Right ventricle myocardium superior (tissue), 1 donor: ENCODE results near the gene SPTBN2. TPM values are rescaled to one million over a fixed set of nuclear protein-coding genes. Genes with fewer than 3 reads are reported as not detected.
"Not testable (repeated sequence)": the region's sequence is repeated elsewhere in the genome, so short reads cannot be mapped to it uniquely, and the experiment has no call there.

ENCODE experiments used
- ATAC-seq: fragments of 200-7000 bp; cut with Tn5 transposase; one replicate; pipeline ENCODE4 v1.9.1; 2020; ENCODE audit warnings: mild to moderate bottlenecking; ENCODE audit not compliant: poor library complexity
- DNase-seq: peaks from one replicate; pipeline ENCODE4 v3.0.0-alpha.2; 2020
- intact Hi-C: fragments of 100-400 bp; cut with DNase I; formaldehyde crosslinking; loops from one replicate; pipeline ENCODE4 v1.11.2; 2022
- total RNA-seq: library from RNA; stranded (reverse); fragmentation: NEBNext Ultra II Directional; extraction: Animal tissue kit (Norgen Biotek cat#: 25700); gene quantifications from one replicate; pipeline ENCODE4 v1.2.1, GENCODE V29; 2021
- donor health status: DM: no; HTN: yes; CAD: no; lungs with severe emphysema.

Gene SPTBN2
- total RNA-seq, 1 donor from 2014 or later = 1.3 TPM

GRCh38 chr11:66727282-66728037, 1.6 kb downstream of the SPTBN2 start:
- DNase-seq (no peak), ATAC-seq (peak; percentile 58)
- intact Hi-C loops = no loop called here

DNA sequence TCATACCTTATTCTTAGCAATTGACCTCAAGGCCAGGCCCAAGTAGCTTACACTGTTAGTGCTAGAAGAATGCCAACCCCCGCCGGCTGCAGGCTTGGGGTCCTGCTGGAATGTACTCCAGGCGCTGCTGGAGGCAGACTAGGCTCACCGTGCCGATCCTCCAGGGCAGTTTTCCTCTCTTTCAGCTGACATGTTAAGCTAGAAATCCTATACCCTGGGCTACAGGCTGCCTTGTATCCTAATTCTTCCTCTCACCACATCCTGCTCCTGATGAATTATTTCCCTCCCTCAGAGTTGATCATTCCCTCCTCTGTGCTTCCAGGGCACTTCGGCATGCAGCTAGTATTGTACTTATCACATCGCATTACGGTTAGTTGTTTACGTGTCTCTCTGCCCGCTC, 3.4 kb downstream of the SPTBN2 start:
- intact Hi-C loops = no loop called here
- ATAC-seq (no peak), DNase-seq (no peak)

DNA sequence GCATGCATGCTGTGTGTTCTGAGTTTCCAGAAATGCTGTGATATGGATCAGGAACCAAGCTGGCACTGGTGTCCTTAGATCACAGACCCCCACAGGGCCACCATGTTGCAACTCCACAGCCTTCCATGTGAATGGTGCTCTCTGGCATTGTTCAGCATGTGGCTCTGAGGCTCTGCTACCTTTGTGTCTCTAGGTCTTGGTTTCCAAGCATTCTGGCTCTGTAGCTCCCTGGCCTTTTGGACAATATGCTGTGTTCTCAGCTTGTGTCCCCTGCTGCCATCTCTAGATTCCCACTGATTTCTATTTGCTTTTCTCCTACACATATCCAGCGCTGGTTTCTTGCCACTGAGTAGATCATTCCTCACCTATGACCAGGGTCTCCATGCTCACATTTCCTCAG, 3.9 kb downstream of the SPTBN2 start:
- DNase-seq (no peak), ATAC-seq (no peak)
- intact Hi-C loops = no loop called here

GRCh38 chr11:66724167-66724566, 4.8 kb downstream of the SPTBN2 start:
- DNase-seq, intact Hi-C loops, ATAC-seq: not testable (repeated sequence)

GRCh38 chr11:66723693-66724092, 5.3 kb downstream of the SPTBN2 start:
- intact Hi-C loops = no loop called here
- ATAC-seq = no peak
- DNase-seq = no peak

GRCh38 chr11:66722745-66723651, 6.0 kb downstream of the SPTBN2 start:
- intact Hi-C loops = no loop called here
- no peak for DNase-seq

DNA sequence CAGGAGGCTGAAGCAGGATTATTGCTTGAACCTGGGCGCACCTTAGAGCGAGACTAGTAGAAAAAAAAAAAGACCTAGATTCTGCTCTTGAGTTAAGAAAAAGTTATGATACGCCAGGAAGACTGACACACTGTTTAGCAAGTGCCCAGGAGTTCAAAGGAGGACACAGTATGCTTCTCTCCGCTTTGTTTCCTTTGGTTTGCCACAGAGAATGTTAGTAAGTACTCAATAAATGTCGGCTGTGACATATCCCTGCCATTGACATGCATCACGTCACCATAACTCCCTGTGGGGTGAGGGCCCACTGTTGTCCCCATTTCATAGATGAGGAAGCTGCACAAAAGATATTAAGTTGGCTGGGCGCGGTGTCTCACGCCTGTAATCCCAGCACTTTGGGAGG, 7.1 kb downstream of the SPTBN2 start:
- ATAC-seq (no peak), DNase-seq (no peak)
- intact Hi-C loops = no loop called here

More at GRCh38 chr11:66722745-66723651, 6.0 kb downstream of the SPTBN2 start:
- ATAC-seq = no peak

- intact Hi-C loops = no loop called here
- ATAC-seq (no peak), DNase-seq (no peak)
Measured at GRCh38 chr11:66720899-66721470, 8.0 kb downstream of the SPTBN2 start.

- ATAC-seq = no peak
- DNase-seq = no peak
- intact Hi-C loops = no loop called here
Measured at GRCh38 chr11:66720223-66720898, 8.7 kb downstream of the SPTBN2 start.

- no peak for ATAC-seq
- intact Hi-C loops = no loop called here
Measured at GRCh38 chr11:66719111-66719872, 9.7 kb downstream of the SPTBN2 start.

GRCh38 chr11:66718320-66718971, 10.6 kb downstream of the SPTBN2 start:
- no peak for DNase-seq
- ATAC-seq = no peak
- intact Hi-C loops = no loop called here

More at GRCh38 chr11:66719111-66719872, 9.7 kb downstream of the SPTBN2 start:
- DNase-seq = no peak

- ATAC-seq = no peak
- DNase-seq = no peak
- intact Hi-C loops = no loop called here
Measured at GRCh38 chr11:66717925-66718319, 11.1 kb downstream of the SPTBN2 start.

DNA sequence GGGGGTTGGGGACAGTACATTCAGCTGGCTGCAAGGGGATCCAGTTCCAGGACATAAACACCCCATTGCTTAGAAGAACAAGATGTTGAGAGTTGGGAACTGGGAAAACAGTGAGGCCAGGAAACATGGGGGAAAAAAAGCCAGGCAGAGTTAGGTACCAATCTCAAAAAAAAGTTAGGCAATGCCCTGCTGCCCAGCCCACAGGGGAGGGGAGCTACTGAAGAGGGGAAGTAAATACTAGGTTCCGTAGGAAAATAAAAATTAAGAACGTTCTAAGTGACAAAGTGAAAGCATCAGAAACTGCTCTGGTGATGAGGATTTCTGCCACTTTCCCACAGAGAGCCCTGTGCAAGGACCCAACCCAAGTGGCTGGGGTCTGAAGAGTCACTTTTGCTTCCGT, 12.0 kb downstream of the SPTBN2 start:
- intact Hi-C loops = no loop called here
- ATAC-seq (no peak), DNase-seq (no peak)

- no peak for ATAC-seq
- intact Hi-C loops = no loop called here
- DNase-seq = no peak
Measured at GRCh38 chr11:66715346-66716085, 13.5 kb downstream of the SPTBN2 start.

DNA sequence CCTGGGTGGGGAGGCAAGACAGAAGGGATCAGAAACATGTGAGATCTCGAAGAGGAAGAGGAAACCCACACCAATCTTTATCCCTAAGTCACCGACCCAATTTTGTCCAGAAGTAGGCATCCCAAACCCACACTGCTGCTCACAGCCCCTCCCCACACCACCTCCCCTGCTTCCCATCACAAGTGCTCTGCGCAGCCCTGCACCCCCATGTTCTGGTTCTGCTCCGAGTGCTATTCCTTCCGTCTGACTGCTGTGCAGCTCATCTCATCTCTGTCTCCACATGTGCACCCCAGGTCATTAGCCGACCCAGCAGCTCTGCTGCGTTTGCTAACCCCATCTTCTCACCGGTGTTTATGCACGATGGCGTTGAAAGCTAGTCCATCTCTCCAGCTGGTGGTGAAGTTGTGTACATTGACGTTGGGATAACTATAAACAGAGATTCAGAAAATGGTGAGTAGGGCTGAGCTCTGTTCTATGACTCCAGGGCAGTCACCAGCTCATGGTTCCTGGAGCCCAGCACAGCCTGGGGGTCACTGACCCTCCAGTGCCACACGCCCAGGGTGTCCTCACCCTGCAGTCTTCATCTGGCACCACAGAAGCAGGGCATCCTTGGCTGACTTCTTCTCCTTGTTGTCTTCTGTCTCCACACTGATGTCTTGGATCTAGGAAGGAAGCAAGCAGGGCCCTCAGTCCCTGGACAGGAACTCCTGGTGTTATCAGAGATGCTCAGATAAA, 15.1 kb downstream of the SPTBN2 start:
- intact Hi-C loops = no loop called here
- DNase-seq = no peak
- no peak for ATAC-seq

DNA sequence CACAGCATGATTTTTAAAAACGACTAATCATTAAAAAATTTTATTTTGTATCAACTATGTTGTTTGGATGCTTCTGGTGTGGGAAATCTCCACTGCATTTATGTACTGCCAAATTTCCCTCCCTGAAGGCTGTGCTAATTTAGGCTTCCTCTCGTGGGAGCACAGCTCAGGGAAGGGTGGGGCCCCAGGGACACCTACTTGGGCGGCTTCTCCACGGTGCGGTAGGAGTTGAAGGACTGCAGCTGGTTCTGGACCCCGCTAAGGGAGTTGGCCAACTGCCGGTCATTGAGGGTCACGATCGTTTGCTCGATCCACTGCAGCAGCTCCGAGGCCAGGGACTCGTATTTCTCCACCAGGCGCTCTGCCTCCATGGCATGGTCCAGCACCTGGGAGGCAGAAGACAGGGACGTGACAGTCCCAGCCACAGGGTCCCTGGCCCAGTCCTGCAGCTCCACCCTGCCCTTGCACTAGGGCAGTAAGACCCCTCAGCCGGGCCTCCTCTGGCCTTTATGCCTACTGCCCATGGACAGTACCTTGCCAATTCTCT, 18.6 kb downstream of the SPTBN2 start:
- no peak for DNase-seq
- intact Hi-C loops = no loop called here
- no peak for ATAC-seq
